Small intestine (tissue), 7 donors: Measurements from ENCODE around the gene TWF1. TPM values are rescaled to one million over a fixed set of nuclear protein-coding genes. Genes with fewer than 3 reads are reported as not detected.
A peak's percentile ranks its signal among the peaks of the same experiment; 100 is the strongest.

Source experiments
- DNase-seq, 2 donors: peaks; one replicate each; pipeline versions ENCODE4 v3.0.0 to v3.0.0-alpha.2; 2013
- FAIRE-seq: peaks from 2 replicates; lab custom pipeline; 2012; peaks lifted over from hg19 to GRCh38; lab: Jason Lieb, UNC
- H3K27ac ChIP-seq, 3 donors: one replicate each; pipeline ENCODE4 v1.5.1; 2013; ENCODE audit warnings: low read length in 2 of 3, mild to moderate bottlenecking in 2 of 3, control low read depth in 1 of 3, inconsistent platforms in 1 of 3, low read depth in 1 of 3, moderate library complexity in 1 of 3
- H3K27me3 ChIP-seq, 3 donors: one replicate each; pipeline ENCODE4 v1.6.1; 2013; ENCODE audit warnings: low read length in 3 of 3, inconsistent platforms in 1 of 3; ENCODE audit not compliant: control insufficient read depth in 3 of 3, insufficient read depth in 3 of 3
- H3K36me3 ChIP-seq, 3 donors: one replicate each; pipeline ENCODE4 v1.6.1; 2013; ENCODE audit warnings: low read length in 3 of 3, inconsistent platforms in 1 of 3, low read depth in 1 of 3, mild to moderate bottlenecking in 1 of 3, moderate library complexity in 1 of 3; ENCODE audit not compliant: control insufficient read depth in 3 of 3, insufficient read depth in 2 of 3
- H3K4me1 ChIP-seq, 3 donors: one replicate each; pipeline ENCODE4 v1.6.1; 2013; ENCODE audit warnings: low read length in 2 of 3, inconsistent platforms in 1 of 3, low read depth in 1 of 3, mild to moderate bottlenecking in 1 of 3, moderate library complexity in 1 of 3; ENCODE audit not compliant: control insufficient read depth in 3 of 3, insufficient read depth in 2 of 3
- H3K4me3 ChIP-seq, 3 donors: one replicate each; pipeline ENCODE4 v1.5.1; 2013; ENCODE audit warnings: low read length in 3 of 3, control low read depth in 1 of 3, inconsistent platforms in 1 of 3, low read depth in 1 of 3, mild to moderate bottlenecking in 1 of 3, moderate library complexity in 1 of 3
- H3K9me3 ChIP-seq, 2 donors: one replicate each; pipeline ENCODE4 v1.6.1; 2013; ENCODE audit warnings: low read depth in 1 of 2, low read length in 1 of 2; ENCODE audit not compliant: control insufficient read depth in 2 of 2, insufficient read depth in 1 of 2
- WGBS, 3 donors: extraction: QIAGEN DNeasy Blood & Tissue Kit; methylation state at CpG; one replicate each; pipeline ENCODE4 v1.1.7; 2013; 5-methylcytosine and 5-hydroxymethylcytosine counted together
- polyA plus RNA-seq, 4 donors: library from polyadenylated mRNA; stranded (reverse) in 3 of 4; unstranded in 1 of 4; fragments of 200-250 nt in 3 of 4; fragments of 120-200 nt in 1 of 4; gene quantifications; one replicate each; pipeline versions ENCODE4 v1.2.1 to v1.2.3, GENCODE V29; 2013
- donor health status: healthy with polysubstance abuse.
- donor health status: control.
- donor health status: control.
- donor health status: Bipolar disorder and iron deficiency.
- donor health status: healthy.

TWF1 gene
- polyA plus RNA-seq, 4 donors = 81.7 to 142 (median 90.8) TPM

DNA sequence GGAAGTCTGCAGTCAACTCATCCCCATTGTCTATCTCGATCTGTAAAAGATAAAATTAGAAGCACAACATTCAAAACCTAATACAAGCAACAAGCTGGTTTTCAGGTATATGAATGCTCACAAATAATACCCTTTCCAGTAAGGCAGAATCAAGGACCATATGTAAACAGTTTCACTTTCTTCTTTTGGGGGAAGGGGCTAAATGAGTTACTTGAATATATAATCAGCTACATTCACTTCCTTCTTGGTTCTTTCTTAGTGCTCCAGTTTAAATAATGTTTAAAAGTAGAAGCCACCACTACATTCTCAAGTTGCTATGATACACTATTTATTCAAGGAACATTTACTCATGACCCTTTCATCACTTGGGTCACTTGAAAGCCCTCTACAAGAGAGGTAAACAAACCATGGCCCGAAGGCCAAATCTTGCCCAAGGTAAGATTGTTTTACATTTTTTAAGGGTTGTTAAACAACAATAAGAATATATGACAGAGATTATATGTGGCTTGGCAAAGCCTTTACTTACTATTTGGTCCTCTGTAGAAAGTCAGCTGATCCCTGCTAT, 10.3 kb downstream of the TWF1 start:
- Histone ChIP-seq H3K4me1 (no peaks in the 10 kb centered on the region), H3K4me3 (no peak overlapping the region), H3K9me3 (no peaks in the 10 kb centered on the region), H3K27me3 (no peaks in the 10 kb centered on the region), H3K36me3 (peaks cover 8 to 10% (median 8%) of the 10 kb centered on the region in 3 donors), H3K27ac (no peak overlapping the region)
- FAIRE-seq (no peak), DNase-seq (no peak)
- 65 to 72% (median 71%) methylated on average over 2 of the region's 2 CpGs for WGBS, 3 donors

DNA sequence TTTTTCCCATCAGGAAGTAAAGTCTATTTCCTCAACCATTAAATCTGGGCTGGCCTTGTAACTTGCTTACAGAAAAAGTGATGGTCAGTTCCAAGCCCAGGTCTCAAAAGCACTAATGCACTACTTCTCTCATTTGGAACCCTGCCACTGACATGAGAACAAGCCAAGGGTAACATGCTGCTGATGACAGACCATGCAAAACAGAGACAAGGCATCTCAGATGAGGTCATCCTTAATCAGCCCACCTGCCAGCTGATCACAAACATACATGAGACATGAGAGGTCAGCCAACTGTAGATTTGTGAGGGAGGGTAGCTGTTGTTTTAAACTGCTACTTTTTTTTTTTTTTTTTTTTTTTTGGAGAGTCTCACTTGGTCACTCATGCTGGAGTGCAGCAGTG, 16.2 kb downstream of the TWF1 start:
- DNase-seq = peak in 1 of 2 donors; percentile 1
- no peaks in the 10 kb centered on the region for H3K27me3 ChIP-seq
- H3K36me3 ChIP-seq = peaks cover 4 to 15% (median 6%) of the 10 kb centered on the region in 3 donors
- H3K4me1 ChIP-seq = no peaks in the 10 kb centered on the region
- H3K9me3 ChIP-seq = no peaks in the 10 kb centered on the region
- H3K27ac ChIP-seq = no peak overlapping the region
- no peak overlapping the region for H3K4me3 ChIP-seq
- no peak for FAIRE-seq

DNA sequence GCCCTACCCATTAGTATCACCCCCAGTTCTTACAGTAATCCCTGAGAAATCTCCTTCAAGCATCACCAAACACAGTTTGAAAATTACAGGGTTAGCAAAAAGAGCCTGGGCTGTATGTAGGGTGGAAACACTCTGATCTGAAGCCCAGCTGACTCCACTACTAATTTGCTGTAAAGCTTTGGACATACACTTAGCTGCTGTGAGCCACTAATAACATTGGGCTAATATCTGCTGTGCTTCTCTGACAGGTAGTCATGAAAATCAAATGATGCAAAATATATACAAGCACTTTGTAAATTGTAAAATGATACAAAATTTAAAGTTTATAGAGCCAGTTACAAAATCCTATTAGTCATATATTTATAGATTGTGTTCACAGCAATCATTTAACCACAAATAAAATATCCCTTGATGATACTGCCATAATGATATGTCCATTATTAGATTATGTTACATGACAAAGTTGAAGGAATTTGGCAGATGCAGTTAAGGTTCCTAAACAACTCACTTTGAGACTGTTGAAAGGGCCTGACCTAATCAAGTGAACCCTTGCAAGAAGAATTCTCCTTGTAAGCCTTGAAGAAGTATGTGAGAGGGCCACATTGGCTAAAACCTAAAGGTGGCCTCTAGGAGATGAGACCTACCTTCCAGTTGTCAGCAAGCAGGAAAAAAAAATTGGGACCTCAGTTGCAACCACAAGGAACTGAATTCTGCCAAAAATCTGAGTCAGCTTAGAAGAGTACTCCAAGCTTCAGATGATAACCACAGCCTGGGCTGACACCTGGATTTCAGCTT, 19.0 kb downstream of the TWF1 start:
- no peak for FAIRE-seq
- H3K4me1 ChIP-seq = no peaks in the 10 kb centered on the region
- no peak for DNase-seq
- H3K9me3 ChIP-seq = no peaks in the 10 kb centered on the region
- no peak overlapping the region for H3K4me3 ChIP-seq
- no peaks in the 10 kb centered on the region for H3K27me3 ChIP-seq
- no peak overlapping the region for H3K27ac ChIP-seq
- H3K36me3 ChIP-seq = peaks cover 11 to 15% (median 11%) of the 10 kb centered on the region in 3 donors

DNA sequence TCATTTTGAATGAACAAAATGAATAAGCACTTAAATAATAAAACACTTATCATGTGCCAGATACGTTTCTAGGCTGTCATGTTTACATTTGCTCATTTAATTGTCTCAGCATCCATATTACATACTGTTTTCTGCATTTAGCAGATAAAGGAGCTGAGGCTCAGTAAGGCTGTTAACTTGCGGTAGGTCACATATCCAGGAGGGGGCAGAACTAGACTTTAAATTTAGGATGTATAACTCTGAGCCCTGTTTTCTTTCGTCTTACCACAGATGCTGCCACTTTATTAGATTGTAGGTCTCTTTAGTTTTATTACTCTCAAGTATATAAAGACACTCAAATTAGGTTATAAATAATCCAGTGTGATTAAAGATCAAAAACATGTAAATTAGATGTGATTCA, 29.6 kb downstream of the TWF1 start:
- Histone ChIP-seq H3K9me3 (no peaks in the 10 kb centered on the region), H3K36me3 (peaks cover 7 to 14% (median 10%) of the 10 kb centered on the region in 3 donors), H3K4me3 (no peak overlapping the region), H3K4me1 (no peaks in the 10 kb centered on the region), H3K27me3 (no peaks in the 10 kb centered on the region), H3K27ac (no peak overlapping the region)
- 48 to 60% (median 55%) methylated on average over 3 of the region's 3 CpGs for WGBS, 3 donors
- DNase-seq (peak; percentile 10 to 16), FAIRE-seq (no peak)

DNA sequence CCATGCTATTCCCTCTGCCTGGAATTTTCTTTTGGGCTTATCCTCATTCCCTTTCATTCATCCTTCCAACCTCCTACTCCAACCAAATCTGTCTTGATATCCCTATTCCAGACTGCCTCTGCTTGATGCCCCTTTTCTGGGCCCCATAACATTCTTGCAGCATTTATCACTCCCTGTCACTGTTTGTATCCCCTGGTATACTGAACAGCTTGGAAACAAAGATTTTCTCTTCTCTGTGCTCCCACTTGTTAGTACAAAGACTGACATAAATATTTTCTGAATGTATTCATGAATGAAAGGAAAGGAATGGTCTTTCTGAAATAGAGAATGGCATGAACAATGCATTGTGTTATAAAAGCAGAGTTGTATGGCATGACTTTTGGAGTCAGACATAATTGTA, 39.8 kb downstream of the TWF1 start:
- Histone ChIP-seq H3K36me3 (peaks cover 2 to 8% (median 5%) of the 10 kb centered on the region in 3 donors), H3K27me3 (no peaks in the 10 kb centered on the region), H3K27ac (no peak overlapping the region), H3K4me1 (peaks cover 0 to 2% (median 0%) of the 10 kb centered on the region in 3 donors), H3K4me3 (no peak overlapping the region), H3K9me3 (no peaks in the 10 kb centered on the region)
- DNase-seq (no peak), FAIRE-seq (no peak)

DNA sequence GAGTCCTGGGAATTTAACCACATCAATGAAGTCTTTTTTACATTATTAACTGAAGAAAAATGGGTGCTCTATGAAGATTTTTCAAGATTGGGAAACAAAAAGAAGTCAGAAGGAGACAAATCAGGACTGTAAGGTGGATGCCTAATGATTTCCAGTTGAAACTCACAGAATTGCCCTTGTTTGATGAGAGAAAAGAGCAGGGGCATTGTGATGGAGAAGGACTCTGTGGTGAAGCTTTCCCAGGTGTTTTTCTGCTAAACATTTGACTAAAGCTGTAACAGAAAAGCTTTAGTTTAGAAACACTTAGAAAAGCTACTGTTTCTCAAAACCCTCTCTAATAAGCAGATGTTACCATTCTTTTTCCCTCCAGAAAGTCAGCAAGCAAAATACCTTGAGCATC, 41.6 kb downstream of the TWF1 start:
- H3K9me3 ChIP-seq = no peaks in the 10 kb centered on the region
- H3K36me3 ChIP-seq = peaks cover 2 to 4% (median 2%) of the 10 kb centered on the region in 3 donors
- FAIRE-seq (no peak), DNase-seq (no peak)
- H3K27me3 ChIP-seq = no peaks in the 10 kb centered on the region
- H3K27ac ChIP-seq = no peak overlapping the region
- no peak overlapping the region for H3K4me3 ChIP-seq
- peaks cover 4 to 9% (median 8%) of the 10 kb centered on the region in 3 donors for H3K4me1 ChIP-seq

DNA sequence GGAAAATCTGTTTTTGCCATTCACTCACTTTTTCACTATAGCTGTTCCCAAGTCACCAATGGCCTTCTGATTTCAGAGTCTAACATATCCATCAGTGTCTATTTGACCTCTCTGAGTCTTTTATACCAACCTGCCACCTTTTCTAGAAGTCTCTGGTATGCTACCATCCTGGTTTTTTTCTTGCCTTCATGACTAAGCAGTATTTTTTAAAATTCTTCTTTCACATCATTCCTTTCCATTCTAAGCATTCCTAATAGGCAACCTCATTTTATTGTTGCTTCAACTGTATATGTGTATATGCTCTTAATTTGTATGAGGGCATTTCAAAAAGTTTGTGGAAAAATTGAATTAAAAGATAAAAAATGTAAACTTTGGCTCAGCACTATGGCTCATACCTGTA, 42.3 kb downstream of the TWF1 start:
- H3K4me1 ChIP-seq = peaks cover 4 to 9% (median 8%) of the 10 kb centered on the region in 3 donors
- FAIRE-seq (no peak), DNase-seq (no peak)
- H3K27me3 ChIP-seq = no peaks in the 10 kb centered on the region
- no peak overlapping the region for H3K27ac ChIP-seq
- H3K9me3 ChIP-seq = no peaks in the 10 kb centered on the region
- peaks cover 0 to 4% (median 0%) of the 10 kb centered on the region in 3 donors for H3K36me3 ChIP-seq
- H3K4me3 ChIP-seq = no peak overlapping the region

DNA sequence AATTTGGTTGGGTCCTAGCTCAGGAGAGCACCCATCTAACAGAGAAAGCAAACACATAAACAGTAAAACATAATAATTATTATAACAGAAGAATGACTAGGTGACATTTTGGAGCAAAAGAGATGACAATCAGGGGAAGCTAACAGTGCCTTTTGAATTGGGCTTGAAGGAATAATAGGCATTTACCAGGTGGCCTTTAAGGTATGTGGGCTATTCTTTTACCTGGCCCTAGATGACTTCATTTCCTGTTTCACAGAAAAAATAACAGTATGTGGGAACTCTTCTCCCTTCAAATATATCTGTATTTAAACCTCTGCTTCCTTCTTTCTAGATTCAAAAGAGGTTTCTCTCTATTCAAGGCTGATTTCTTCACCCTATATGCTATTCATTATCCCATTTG, 43.5 kb downstream of the TWF1 start:
- DNase-seq (no peak), FAIRE-seq (no peak)
- Histone ChIP-seq H3K4me1 (peaks cover 6 to 14% (median 11%) of the 10 kb centered on the region in 3 donors), H3K9me3 (no peaks in the 10 kb centered on the region), H3K27me3 (no peaks in the 10 kb centered on the region), H3K36me3 (peaks cover 0 to 2% (median 0%) of the 10 kb centered on the region in 3 donors), H3K4me3 (no peak overlapping the region), H3K27ac (no peak overlapping the region)

DNA sequence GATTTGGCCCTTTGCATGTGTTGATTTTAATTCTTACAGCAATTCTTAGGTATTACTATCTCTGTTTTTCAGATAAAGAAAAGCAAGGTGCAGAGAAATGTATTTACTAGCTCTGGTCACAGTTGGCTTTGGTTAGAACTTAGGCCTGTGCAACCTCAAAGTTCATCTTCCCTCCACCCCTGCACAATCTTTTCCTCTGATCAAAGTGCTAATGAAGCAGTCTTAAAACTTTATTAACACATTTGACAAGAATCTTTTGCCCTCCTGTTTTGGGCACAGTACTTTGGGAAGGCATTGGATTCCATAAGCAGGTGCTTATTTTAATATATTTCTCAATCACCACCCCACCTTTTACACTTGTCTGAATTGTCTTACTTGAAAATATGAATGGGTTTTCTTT, 44.6 kb downstream of the TWF1 start:
- H3K4me3 ChIP-seq = no peak overlapping the region
- peaks cover 6 to 16% (median 15%) of the 10 kb centered on the region in 3 donors for H3K4me1 ChIP-seq
- H3K36me3 ChIP-seq = peaks cover 0 to 2% (median 0%) of the 10 kb centered on the region in 3 donors
- H3K27ac ChIP-seq = no peak overlapping the region
- no peaks in the 10 kb centered on the region for H3K9me3 ChIP-seq
- no peaks in the 10 kb centered on the region for H3K27me3 ChIP-seq
- FAIRE-seq (no peak), DNase-seq (peak; percentile 12 to 43)
